Tongue (tissue), 2 donors: ENCODE results near the gene UBE3B. TPM values are rescaled to one million over a fixed set of nuclear protein-coding genes. Genes with fewer than 3 reads are reported as not detected.

Experiments used
- DNase-seq: peaks from one replicate; pipeline ENCODE4 v3.0.0-alpha.2; 2015
- total RNA-seq: library from RNA; depleted of rRNA; stranded (reverse); fragments of >200 nt; gene quantifications from one replicate; pipeline ENCODE4 v1.2.3, GENCODE V29; 2014

UBE3B gene
- total RNA-seq, 1 donor from 2014 or later = 59.7 TPM

DNA sequence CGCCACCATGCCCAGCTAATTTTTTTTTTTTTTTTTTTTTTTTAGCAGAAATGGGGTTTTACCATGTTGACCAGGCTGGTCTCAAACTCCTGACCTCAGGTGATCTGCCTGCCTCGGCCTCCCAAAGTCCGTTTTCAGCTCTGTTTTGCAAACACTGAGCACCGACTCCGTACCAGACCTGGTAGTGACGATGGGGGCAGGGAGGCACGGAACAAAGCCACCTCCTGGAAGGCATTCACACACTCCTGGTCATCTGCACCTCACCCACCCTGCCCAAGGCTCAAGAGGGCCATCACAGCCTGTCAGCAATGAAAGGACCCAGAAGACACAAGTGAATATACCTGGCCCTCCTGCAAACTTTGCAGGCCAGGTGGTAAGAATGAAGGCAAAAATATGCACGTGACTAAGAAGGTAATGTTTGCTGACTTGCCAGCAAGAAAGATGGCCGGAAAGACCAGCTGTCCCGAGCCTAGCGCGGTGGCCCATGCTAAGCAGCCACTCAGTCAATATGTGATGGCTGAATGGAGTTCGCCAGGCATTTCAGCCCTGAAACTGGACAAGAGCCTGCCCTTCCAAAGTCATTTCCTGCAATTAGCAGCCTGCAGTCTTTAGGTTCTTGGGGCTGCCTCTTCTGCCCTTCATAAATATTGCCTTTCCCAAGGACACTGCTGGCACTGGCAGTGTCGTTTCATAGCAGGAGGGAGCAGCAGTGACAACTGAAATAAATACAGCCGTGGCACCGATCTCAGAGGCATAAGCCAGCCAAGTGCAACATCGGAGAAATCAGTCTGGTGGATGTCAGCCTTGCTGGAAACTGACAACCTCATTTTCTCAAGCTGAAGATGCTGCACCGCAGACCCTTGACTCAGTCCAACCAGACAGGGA is 78.2 kb downstream of the UBE3B start:
- no peak for DNase-seq

DNA sequence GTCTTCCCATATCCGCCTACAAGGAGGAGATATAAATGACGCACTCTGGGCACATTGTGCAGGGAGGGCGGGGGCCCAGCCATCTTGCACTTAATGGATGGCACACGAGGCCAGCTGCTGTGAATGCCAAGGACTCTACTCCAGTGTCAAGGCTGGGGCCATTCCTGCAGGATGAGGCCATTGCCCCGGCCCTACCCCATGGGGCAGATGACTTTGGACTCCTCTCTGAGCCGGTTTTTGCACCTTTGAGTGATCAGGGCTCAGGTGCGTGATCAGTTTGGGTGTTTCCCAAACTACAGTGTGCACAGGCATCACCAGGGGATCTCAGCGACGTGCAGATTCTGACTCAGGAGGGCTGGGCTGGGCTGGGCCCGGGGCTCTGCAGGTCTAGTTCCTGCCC is 79.8 kb downstream of the UBE3B start:
- DNase-seq = no peak

DNA sequence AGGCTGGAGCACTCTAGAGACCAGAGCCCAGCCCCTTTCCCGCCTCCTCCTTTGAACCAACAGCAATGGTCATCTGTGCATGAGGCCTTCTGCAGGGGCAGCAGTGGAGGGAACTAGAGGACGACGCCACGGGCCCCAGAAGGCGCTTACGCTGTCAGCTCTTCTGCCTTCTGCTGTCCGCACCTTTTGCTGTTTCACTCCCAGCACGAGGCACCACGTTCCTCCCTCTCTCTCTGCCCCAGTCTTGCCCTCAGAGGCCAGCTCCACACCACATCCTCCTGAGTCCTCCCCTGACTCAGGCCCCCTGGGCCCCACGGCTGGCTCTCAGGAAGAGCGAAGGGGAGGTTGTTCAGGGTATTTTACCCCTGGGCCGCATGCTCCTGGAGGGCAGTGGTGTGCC is 80.4 kb downstream of the UBE3B start:
- no peak for DNase-seq

DNA sequence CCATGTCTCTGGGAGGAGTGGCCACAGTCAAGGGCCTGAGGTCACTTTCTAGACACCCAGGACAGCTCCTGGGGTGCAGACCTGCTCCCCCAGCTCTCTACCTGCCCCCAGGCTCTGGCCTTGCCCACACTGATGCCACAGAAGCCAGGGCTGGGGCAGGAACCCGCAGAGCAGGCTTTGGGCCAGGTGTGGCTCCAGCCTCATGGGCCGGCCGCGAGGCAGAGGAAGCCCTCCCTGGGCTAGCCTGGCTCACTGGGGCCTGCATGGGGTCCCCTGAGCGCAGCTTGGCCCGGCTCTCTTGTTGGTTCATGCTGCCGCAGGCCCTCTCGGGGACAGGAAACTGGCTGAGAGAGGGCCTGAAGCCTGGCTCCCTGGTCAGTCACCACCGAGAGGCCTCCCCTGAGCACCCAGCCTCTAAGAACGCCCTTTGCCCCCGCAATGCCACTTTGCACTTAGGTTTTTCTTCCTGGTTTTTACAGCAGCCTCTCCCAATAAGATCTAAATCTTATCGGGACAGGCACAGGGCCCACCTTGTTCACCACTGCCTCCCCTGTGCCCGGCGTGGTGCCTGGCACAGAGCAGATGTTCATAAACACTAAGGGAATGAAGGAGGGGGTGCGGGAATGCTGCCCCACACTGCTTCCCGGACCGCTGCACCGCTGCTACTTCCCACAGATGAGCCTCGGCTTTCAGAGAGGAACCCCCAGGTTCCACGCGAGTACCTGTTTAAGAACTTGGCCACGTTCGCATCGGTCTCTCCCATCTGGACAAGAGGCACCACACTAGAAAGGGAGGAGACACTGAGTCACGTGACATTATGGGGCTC is 81.2 kb downstream of the UBE3B start:
- DNase-seq = no peak

DNA sequence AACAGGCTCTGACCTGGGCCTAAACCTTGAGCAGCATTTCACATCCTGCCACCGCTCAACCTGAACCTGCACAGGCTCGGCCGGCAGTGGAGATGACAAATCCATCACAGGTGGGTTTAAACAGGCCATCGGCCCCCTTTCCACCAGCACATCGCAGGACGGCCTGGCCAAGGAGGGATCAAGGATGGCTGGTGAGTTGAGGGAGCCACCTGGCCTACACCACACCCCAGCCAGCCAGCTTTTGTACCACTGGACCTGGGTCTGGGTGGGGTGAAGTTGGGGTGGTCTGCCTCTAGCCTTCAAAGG is 81.7 kb downstream of the UBE3B start:
- DNase-seq = no peak

DNA sequence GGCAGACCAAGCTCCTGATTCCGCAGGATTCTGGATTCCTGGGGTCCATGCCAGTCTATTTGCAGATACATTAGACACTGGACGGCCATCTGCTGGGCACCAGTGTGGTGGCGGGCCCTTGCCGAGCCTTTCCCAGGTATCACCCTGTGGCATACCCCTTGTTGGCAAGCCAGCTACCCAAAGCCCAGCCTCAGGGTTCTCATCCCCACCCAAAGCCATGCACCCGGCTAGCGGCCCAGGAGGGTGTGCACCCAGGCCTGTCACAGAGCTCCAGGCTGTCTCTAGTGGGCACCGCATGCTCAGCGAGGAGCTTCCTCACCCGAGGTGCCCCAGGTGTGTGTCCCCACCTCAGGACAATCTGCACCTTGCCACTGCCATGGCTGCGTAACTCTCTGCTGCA is 82.2 kb downstream of the UBE3B start:
- DNase-seq = no peak

DNA sequence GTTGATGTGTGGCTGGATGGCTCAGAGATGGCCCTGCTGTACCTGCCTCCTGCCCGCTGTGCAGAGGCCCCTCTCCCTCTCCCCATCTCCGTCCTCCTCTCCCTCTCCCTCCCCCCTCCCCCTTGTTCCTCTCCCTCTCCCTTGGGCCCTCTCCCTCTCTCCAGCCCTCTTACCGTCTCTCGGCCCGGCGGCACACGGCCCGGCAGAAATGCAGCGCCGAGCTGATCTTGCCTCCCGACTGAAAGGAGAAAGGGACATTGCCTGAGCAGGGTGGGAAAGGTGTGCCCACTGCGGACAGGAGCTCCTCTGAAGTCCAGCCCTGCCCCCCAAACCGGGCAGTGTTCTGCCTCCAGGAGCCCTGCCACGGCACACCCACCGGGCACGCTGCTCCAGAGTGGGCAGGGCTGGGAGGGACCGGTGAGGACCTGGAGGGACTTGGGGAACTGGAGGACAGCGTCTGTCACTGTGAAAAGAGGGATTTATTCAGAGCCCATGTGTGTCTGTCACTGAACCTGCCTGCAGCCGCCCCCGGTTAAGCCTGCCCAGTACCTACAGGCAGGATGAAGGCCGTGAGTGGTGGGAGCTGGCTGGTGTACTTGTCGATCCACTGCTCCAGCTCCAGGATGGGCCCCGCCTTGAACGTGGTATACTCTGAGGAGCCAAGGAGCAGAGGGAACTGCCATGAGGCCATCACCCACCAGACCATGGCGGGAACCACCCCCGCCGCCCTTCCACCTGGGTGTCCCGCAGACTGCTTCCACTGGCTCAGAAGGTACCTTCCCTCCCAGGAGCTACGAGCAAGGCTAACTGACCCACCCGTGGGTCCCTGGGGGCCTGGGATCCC is 83.7 kb downstream of the UBE3B start:
- no peak for DNase-seq

DNA sequence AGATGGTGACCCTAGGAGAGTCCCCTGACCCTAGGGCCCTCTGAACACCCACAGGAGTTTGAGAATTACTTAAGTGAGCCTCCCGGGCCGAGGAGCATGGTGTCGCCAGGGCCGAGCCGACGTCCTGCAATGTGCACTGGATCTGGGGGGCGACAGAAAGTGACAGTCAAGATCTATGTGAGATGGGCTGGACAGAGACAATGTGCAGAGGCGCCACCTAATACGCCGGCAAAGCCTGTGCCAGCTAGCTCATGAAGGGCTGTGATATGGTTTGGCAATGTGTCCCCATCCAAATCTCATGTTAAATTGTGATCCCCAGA is 84.2 kb downstream of the UBE3B start:
- DNase-seq = no peak

DNA sequence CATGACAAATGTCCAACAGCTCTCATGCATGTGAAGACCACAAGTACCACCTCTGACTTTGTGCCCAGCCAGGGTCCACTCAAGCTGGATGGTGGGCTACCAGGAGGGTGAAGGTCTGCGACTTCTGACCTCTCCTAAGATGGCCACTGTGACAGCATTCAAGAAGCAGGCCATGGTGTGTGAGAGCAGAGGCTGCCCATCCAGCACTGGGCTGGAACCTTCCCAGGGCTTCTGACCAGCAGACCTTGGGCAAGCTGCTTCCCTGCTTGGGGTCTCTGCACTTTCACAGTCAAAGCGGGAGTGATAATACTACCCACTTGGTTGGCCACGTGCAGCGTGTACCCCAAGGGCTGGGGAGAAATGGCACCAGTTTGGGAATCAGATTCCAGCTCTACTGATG is 85.4 kb downstream of the UBE3B start:
- no peak for DNase-seq

DNA sequence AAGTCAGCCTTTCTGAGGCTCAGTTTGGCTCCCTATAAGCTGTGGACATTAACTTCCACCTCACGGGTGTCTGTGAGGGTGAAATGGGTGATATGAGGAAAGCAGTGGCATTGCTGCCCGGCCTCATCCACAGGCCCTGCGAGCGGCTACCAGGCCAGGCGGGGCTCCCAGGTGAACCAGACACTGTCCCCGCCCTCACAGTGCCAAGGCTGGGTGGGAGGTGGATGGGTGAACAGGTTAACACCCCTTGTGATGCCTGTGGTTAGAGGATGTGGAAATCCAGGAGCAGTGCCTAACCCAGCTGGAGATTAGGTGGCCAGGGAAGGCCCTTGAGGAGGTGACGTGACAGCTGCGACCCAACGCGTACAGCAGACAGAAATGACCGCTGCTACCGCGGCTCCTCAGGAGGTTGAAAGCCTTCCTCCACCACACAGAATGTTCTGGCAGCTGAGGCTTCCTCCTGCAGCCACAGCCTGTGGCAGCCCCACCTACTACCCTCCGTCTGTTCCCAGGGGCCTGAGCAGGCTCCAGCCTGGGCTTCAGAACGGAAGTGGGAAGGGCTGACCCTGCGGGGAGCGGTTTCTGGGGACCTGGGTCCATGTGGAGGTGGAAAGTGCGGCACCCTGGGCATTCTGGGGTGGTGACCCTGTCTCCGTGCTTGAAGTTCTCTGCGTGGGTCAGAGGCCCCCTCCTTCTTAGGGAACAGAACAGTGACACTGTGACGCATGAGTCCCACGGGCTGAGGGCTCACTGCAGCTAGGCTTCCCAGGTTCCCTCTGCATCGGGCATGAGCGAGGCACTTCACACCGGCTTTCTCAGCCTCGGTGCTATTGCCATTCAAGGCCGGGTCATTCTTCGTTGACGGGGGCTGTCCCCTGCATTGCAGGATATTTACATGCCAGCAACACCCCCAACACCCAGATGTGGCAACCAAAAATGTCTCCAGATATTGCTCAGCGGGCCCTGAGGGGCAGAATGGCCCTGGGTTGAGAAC is 86.2 kb downstream of the UBE3B start:
- no peak for DNase-seq

DNA sequence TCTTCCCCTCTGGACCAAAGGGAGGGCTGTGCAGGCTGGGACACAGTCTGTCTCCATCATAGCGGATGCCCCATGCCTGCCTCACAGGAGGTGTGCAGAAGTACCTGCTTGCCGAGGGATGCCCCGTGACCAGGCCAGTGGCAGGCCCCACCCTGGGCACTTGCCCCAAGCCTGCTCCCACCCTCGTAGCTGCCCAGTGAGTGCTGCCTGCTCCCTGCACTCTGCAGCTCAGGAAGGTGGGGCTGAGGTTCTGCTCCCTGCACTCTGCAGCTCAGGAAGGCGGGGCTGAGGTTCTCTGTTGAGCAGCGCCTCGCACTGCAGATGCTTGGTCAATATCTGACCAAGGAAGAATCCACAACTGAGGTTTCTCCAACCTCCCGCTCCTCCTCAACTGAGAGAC is 89.0 kb downstream of the UBE3B start:
- DNase-seq = no peak

DNA sequence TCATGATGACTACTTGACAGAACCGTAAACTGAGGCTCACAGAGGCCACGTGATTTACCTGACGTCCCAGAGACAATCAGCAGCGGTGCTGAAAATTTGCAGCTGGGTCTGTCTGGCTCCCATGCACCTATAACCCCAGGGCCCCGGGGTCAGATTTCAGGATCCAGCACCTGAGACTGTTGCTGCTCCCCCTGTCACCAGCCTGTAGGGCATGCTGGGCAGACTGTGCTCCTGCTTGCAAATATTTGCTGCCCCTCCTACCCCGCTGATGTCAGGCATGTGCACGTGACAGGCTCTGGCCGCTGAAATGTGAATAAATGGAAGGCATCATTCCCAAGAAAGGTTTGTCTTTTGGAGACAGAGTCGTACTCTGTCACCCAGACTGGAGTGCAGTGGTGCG is 89.9 kb downstream of the UBE3B start:
- no peak for DNase-seq

DNA sequence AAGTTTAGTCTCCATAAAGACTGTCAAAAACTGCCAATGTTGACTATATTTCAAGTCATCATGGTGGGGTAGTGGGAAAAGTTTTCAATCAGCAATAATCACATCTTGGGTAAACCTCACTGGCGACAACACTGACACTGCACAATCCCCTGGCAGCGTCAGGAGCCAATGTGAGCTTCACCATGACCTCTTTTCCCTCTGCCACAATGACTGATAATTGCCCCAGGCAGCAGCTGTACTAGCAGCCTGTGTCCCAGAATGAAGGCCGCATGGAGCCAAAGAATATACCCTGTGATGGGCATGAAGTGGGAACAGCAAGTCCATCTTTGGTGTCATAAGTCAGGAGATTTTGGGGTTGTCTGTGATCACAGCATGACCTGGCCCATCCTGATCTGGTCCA is 90.5 kb downstream of the UBE3B start:
- DNase-seq = no peak

DNA sequence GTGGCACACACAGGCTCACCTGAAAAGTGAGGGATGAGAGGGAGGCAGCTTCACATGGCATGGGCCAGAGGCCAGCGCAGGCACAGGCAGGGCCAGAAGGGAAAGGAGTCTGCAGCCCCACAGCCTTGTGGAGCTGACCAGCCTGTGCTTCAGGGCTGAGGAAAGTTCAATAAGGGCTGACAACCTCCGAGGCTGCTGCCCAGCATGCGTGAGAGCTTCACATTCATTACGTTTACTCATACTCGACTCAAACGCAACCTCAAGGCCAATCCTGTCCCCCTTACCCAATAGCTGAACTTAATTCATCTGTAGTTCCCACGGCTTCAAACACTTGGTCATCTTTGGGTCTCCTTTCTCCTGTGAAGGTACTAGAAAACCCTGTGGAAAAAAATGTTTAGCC is 91.1 kb downstream of the UBE3B start:
- DNase-seq = no peak

DNA sequence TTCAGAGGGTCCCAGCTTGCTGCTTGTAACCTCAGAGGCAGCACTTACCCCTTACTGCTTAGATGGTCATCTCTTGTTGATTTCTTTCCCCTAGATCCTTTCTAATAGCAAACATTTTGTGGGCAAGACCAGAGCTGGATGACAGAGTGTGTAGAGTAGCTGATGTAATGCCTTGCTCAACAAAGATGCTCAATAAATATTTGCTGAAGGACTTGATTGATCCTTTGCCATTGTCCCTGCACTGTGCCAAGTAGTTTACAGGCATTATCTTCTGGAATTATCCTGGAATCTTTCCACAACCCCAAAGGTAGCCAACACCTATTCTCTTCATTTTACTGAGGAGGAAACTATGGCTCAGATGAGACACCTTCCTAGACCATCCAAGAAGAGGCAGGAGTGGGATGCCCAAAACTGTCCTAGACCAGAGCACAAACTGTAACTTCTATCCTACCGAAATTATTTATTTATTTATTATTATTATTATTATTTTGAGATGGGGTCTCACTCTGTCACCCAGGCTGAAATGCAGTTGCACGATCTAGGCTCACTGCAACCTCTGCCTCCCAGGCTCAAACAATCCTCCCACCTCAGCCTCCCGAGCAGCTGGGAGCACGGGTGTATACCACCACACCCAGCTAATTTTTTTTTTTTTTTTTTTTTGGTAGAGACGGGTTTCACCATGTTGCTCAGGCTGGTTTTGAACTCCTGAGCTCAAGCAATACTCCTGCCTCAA is 94.5 kb downstream of the UBE3B start:
- DNase-seq = no peak

DNA sequence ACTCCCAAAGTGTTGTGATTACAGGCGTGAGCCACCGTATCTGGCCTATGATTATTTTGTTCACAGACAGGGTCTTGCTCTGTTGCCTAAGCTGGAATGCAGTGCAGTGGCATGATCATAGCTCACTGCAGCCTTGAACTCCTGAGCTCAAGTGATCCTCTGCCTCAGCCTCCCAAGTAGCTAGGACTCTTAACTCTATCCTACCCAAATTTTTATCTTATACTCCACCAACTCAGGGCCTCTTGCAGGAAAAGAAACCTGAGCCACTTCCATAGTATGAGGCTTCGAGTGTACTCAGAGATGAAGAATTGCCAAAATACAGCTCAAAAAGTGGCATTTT is 95.0 kb downstream of the UBE3B start:
- DNase-seq = no peak

DNA sequence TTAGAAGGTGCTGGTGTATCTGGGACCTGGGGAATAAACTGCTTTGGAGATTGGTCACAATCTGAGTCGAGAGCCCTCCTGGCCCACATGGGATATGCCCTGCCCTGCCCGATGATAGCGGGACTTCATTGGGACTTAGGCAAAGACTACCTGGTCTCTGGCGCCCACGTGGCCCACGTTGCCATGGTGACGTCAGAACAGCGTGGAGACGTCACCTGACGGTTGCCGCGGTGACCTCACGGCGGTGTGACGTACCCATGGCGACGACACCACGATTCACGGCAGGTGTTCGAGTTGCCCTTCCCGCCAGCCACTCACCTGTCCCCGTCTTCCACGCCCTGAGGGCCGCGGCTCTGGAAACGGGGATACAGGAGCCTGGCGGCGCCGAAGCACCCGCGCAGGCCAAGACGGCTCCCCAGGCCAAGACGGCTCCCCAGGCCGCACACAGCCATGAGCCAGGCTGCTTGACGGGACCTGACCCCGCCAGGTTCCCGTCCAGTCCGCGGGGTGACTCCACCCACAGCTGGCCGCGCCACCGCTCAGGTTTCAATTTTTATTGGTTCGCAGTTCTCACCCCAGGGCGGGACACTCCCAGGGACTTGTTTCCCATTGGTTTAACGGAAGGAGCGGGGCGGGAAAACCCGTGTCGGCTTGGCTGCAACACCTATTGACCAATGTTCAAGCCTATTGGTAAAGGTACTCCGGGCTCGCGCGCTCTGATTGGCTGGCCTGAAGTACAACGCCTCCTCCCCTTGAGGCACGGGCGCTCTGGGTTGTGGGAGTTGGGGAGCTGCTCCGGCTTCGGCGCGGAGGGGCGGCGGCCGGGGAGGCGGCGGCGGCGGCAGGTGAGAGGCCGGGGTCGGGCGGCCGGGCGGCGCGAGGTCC is 95.8 kb downstream of the UBE3B start, which contains the start of the genes MMAB and MVK:
MMAB (minus strand) TSS at position 476 of the 885 bp plus-strand sequence; CDS start at position 452, 24 bp downstream.
MVK (plus strand) TSS at position 766 of the 885 bp plus-strand sequence. CDS start 1,029 bp downstream, outside the sequence.
- DNase-seq = peak; percentile 100

DNA sequence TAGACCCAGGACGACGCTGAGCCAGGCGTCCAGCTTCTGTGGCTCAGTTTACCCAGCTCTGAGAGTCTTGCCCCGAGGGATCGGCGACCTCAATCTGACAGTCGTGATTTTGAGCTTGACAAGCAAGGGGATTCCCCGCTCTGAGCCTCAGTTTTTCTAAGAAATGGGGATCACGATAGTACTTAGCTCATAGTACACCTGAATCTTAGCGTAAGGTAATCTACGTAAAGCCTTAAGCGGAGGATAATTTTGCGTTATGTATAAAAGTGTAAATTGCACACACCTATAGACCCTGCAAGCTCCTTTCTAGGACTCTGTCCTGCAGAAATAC is 96.4 kb downstream of the UBE3B start:
- no peak for DNase-seq

DNA sequence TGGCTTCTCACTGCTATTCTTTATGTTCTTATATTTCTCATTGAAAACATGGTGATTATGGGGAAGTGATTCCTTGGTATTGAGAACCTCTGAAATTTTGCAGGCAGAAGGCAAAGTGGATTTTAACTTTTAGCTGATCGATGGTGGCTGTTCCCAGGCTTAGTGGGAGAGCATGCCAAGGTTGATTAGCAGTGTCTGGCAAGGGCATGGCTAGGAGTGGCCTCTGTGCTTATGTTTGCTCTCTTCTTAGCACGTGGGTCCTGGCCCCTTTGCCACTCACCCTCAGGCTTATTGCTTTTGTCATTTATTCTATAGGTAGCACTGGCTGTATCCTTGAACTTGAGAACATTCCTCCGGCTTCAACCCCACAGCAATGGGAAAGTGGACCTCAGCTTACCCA is 98.2 kb downstream of the UBE3B start:
- DNase-seq = no peak

DNA sequence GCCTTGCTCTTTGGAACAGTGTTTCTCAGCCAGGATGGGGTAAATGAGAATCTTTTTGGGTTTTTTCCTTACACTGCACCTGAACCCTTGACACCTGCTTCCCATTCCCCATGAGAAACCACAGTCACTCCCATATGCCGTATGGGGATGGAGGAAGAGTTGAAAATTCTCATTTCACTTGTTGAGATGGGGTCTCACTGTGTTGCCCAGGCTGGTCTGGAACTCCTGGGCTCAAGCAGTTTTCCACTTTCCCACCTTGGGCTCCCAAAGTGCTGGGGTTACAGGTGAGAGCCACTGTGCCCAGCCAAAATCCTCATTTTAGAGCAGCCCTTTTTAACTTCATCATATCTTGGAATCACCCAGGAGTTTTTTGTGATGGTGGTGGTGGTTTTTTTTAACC is 99.9 kb downstream of the UBE3B start:
- no peak for DNase-seq
